SIG-M5 treated with dmso at 0.1 percent for 504 hours (cell line): ENCODE results near the gene MAP6.
A peak's percentile ranks its signal among the peaks of the same experiment; 100 is the strongest.
"Not testable (repeated sequence)": the region's sequence is repeated elsewhere in the genome, so short reads cannot be mapped to it uniquely, and the experiment has no call there.

Source experiments
- DNase-seq: peaks from one replicate; lab custom pipeline; 2025; ENCODE audit not compliant: unreplicated experiment; lab: John Stamatoyannopoulos, UW

The MAP6 gene

GRCh38 chr11:75593286-75593915, 75.4 kb downstream of the MAP6 start:
- no peak for DNase-seq

GRCh38 chr11:75592715-75593114, 76.1 kb downstream of the MAP6 start:
- no peak for DNase-seq

- no peak for DNase-seq
These were observed 76.9 kb downstream of the MAP6 start for GRCh38 chr11:75591966-75592365.

GRCh38 chr11:75591371-75591770, 77.5 kb downstream of the MAP6 start:
- no peak for DNase-seq

- DNase-seq = no peak
These were observed 78.9 kb downstream of the MAP6 start for GRCh38 chr11:75589933-75590332.

- DNase-seq = no peak
These were observed 79.8 kb downstream of the MAP6 start for GRCh38 chr11:75589051-75589450.

GRCh38 chr11:75588051-75588481, 80.8 kb downstream of the MAP6 start:
- no peak for DNase-seq

- DNase-seq = no peak
These were observed 82.4 kb downstream of the MAP6 start for GRCh38 chr11:75586395-75586794.

- no peak for DNase-seq
These were observed 83.6 kb downstream of the MAP6 start for GRCh38 chr11:75585293-75585670.

- DNase-seq = not testable (repeated sequence)
These were observed 84.1 kb downstream of the MAP6 start for GRCh38 chr11:75584659-75585292.

- DNase-seq = no peak
These were observed 84.8 kb downstream of the MAP6 start for GRCh38 chr11:75583718-75584658.

GRCh38 chr11:75582895-75583717, 85.7 kb downstream of the MAP6 start:
- DNase-seq = no peak

- DNase-seq = no peak
These were observed 86.3 kb downstream of the MAP6 start for GRCh38 chr11:75582506-75582894.

GRCh38 chr11:75579841-75580240, 89.0 kb downstream of the MAP6 start:
- no peak for DNase-seq

GRCh38 chr11:75578977-75579376, 89.9 kb downstream of the MAP6 start:
- DNase-seq = no peak

GRCh38 chr11:75577207-75577606, 91.6 kb downstream of the MAP6 start:
- no peak for DNase-seq

- peak; percentile 62 for DNase-seq
These were observed 92.3 kb downstream of the MAP6 start for GRCh38 chr11:75576499-75576918.

- DNase-seq = no peak
These were observed 92.8 kb downstream of the MAP6 start for GRCh38 chr11:75576017-75576416.

GRCh38 chr11:75574698-75575602, 93.9 kb downstream of the MAP6 start:
- no peak for DNase-seq

- no peak for DNase-seq
These were observed 96.1 kb downstream of the MAP6 start for GRCh38 chr11:75572744-75573143.
